IMR-90 (cell line): ENCODE results near the gene PCSK5. TPM values are rescaled to one million over a fixed set of nuclear protein-coding genes. Genes with fewer than 3 reads are reported as not detected.

Experiments
- ATAC-seq: fragments of 200-7000 bp; cut with Tn5 transposase; 2 replicates; pipeline ENCODE4 v1.9.1; 2020; ENCODE audit warnings: low read depth, mild to moderate bottlenecking, moderate library complexity
- BruUV-seq: library from RNA; stranded (reverse); fragments of 400-500 nt; replicated peaks from 2 replicates; lab custom pipeline; 2021; lab: Mats Ljungman, UMichigan
- CTCF ChIA-PET: fragments of 300-600 bp; formaldehyde crosslinking; extraction: SDS; loops from one replicate; lab custom pipeline; 2021; ENCODE audit warnings: antibody characterized with exemption; lab: Yijun Ruan, JAX
- POLR2A ChIA-PET: fragments of 300-600 bp; sonication (Branson Sonifier 250); formaldehyde crosslinking; loops from one replicate; lab custom pipeline; 2022; ENCODE audit warnings: antibody characterized with exemption; ENCODE audit not compliant: unreplicated experiment; lab: Charles Lee
- DNase-seq: peaks from one replicate; pipeline ENCODE4 v3.0.0; 2013
- H2AFZ ChIP-seq: replicated peaks from 2 replicates; pipeline ENCODE3; 2013; ENCODE audit warnings: low read length, mild to moderate bottlenecking; ENCODE audit not compliant: poor library complexity
- H2AK5ac ChIP-seq: 2 replicates; pipeline ENCODE4 v1.6.1; 2013; ENCODE audit warnings: low read depth, low read length, inconsistent platforms
- H2AK9ac ChIP-seq: replicated peaks from 2 replicates; pipeline ENCODE3; 2013; ENCODE audit warnings: mild to moderate bottlenecking, low read depth, low read length, moderate library complexity; ENCODE audit not compliant: poor library complexity
- H2BK120ac ChIP-seq: 2 replicates; pipeline ENCODE4 v1.6.1; 2013; ENCODE audit warnings: low read depth, low read length, inconsistent platforms
- H2BK15ac ChIP-seq: 3 replicates; pipeline ENCODE4 v1.6.1; 2013; ENCODE audit warnings: low read depth, low read length, inconsistent platforms
- H2BK20ac ChIP-seq: 2 replicates; pipeline ENCODE4 v1.6.1; 2013; ENCODE audit warnings: low read depth, mild to moderate bottlenecking, inconsistent platforms, low read length, moderate library complexity
- H2BK5ac ChIP-seq: 2 replicates; pipeline ENCODE4 v1.6.1; 2013; ENCODE audit warnings: mild to moderate bottlenecking, low read depth, low read length, inconsistent platforms; ENCODE audit not compliant: poor library complexity, severe bottlenecking
- H3K14ac ChIP-seq: replicated peaks from 2 replicates; pipeline ENCODE4 v1.6.1; 2013; ENCODE audit warnings: low read depth, low read length, inconsistent platforms
- H3K18ac ChIP-seq: 2 replicates; pipeline ENCODE4 v1.6.1; 2013; ENCODE audit warnings: low read depth, low read length, control low read depth
- H3K23ac ChIP-seq: 2 replicates; pipeline ENCODE4 v1.6.1; 2013; ENCODE audit warnings: low read depth, low read length, inconsistent platforms
- H3K27ac ChIP-seq: 2 replicates; pipeline ENCODE4 v1.5.1; 2013; ENCODE audit warnings: mild to moderate bottlenecking, control low read depth, low read length; ENCODE audit not compliant: insufficient read depth
- H3K27me3 ChIP-seq: 2 replicates; pipeline ENCODE4 v1.6.1; 2013; ENCODE audit warnings: low read length; ENCODE audit not compliant: control insufficient read depth, insufficient read depth
- H3K36me3 ChIP-seq: 2 replicates; pipeline ENCODE4 v1.6.1; 2013; ENCODE audit warnings: low read length, mixed read lengths; ENCODE audit not compliant: control insufficient read depth, insufficient read depth
- H3K4ac ChIP-seq: 2 replicates; pipeline ENCODE4 v1.6.1; 2013; ENCODE audit warnings: low read depth, low read length, inconsistent platforms
- H3K4me1 ChIP-seq: 2 replicates; pipeline ENCODE4 v1.6.1; 2013; ENCODE audit warnings: low read length, mixed read lengths; ENCODE audit not compliant: control insufficient read depth, insufficient read depth
- H3K4me2 ChIP-seq: 2 replicates; pipeline ENCODE4 v1.6.1; 2013; ENCODE audit warnings: low read depth, mild to moderate bottlenecking, control low read depth, low read length, moderate library complexity
- H3K4me3 ChIP-seq: 2 replicates; pipeline ENCODE4 v1.5.1; 2013; ENCODE audit warnings: low read depth, mild to moderate bottlenecking, control low read depth, low read length, moderate library complexity; ENCODE audit not compliant: insufficient read depth
- H3K56ac ChIP-seq: 2 replicates; pipeline ENCODE4 v1.6.1; 2013; ENCODE audit warnings: low read length, inconsistent platforms; ENCODE audit not compliant: insufficient read depth; ENCODE audit errors: extremely low read depth
- H3K79me1 ChIP-seq, 2 experiments: 2 replicates each; pipeline ENCODE4 v1.6.1; 2013; ENCODE audit warnings: low read length in 2 of 2, inconsistent platforms in 1 of 2, low read depth in 1 of 2
- H3K9ac ChIP-seq: 2 replicates; pipeline ENCODE4 v1.6.1; 2013; ENCODE audit warnings: low read depth, low read length, control low read depth
- H3K9me1 ChIP-seq: 2 replicates; pipeline ENCODE4 v1.6.1; 2013; ENCODE audit warnings: low read length, inconsistent platforms; ENCODE audit not compliant: insufficient read depth
- H3K9me3 ChIP-seq: 2 replicates; pipeline ENCODE4 v1.6.1; 2013; ENCODE audit warnings: low read length; ENCODE audit not compliant: control insufficient read depth, insufficient read depth
- H4K20me1 ChIP-seq: 2 replicates; pipeline ENCODE4 v1.6.1; 2013; ENCODE audit warnings: low read length, inconsistent platforms; ENCODE audit not compliant: insufficient read depth
- H4K5ac ChIP-seq: 2 replicates; pipeline ENCODE4 v1.6.1; 2013; ENCODE audit warnings: mild to moderate bottlenecking, low read depth, low read length, control low read depth
- H4K8ac ChIP-seq, 2 experiments: 2 replicates each; pipeline ENCODE4 v1.6.1; 2013; ENCODE audit warnings: low read depth in 2 of 2, low read length in 2 of 2, control low read depth in 1 of 2, inconsistent platforms in 1 of 2
- H4K91ac ChIP-seq: 2 replicates; pipeline ENCODE4 v1.6.1; 2013; ENCODE audit warnings: low read depth, low read length, inconsistent platforms; ENCODE audit not compliant: insufficient read depth
- BHLHE40 ChIP-seq: fragments of 150-350 bp; IDR thresholded peaks from 2 replicates; pipeline ENCODE4 v1.6.1; 2016; ENCODE audit warnings: mild to moderate bottlenecking, low read depth, low read length
- CEBPB ChIP-seq: IDR thresholded peaks from 2 replicates; pipeline ENCODE4 v1.6.1; 2012; ENCODE audit warnings: low read depth, low read length, improper control_type of control experiment
- CHD1 ChIP-seq: IDR thresholded peaks from 2 replicates; pipeline ENCODE4 v1.6.1; 2012; ENCODE audit warnings: low read depth, low read length, improper control_type of control experiment
- MAZ ChIP-seq: IDR thresholded peaks from 2 replicates; pipeline ENCODE4 v1.6.1; 2012; ENCODE audit warnings: low read depth, mild to moderate bottlenecking, low read length, improper control_type of control experiment, moderate library complexity, borderline replicate concordance
- MXI1 ChIP-seq: IDR thresholded peaks from 2 replicates; pipeline ENCODE4 v1.6.1; 2012; ENCODE audit warnings: low read depth, mild to moderate bottlenecking, low read length, moderate library complexity, borderline replicate concordance
- NFE2L2 ChIP-seq: fragments of 150-350 bp; IDR thresholded peaks from 2 replicates; pipeline ENCODE4 v1.6.1; 2016; ENCODE audit warnings: low read depth, mild to moderate bottlenecking, low read length
- POLR2A ChIP-seq: IDR thresholded peaks from 2 replicates; pipeline ENCODE4 v1.6.1; 2012; ENCODE audit warnings: mild to moderate bottlenecking, low read depth, low read length
- RAD21 ChIP-seq: IDR thresholded peaks from 2 replicates; pipeline ENCODE4 v1.6.1; 2012; ENCODE audit warnings: low read length, improper control_type of control experiment
- RCOR1 ChIP-seq: IDR thresholded peaks from 2 replicates; pipeline ENCODE4 v1.6.1; 2012; ENCODE audit warnings: mild to moderate bottlenecking, low read length, improper control_type of control experiment; ENCODE audit not compliant: insufficient replicate concordance
- RFX5 ChIP-seq: IDR thresholded peaks from 2 replicates; pipeline ENCODE4 v1.8.0; 2012; ENCODE audit warnings: low read depth, mild to moderate bottlenecking, low read length, moderate library complexity
- SMC3 ChIP-seq: fragments of 150-350 bp; IDR thresholded peaks from 2 replicates; pipeline ENCODE4 v1.6.1; 2016; ENCODE audit warnings: low read depth, mild to moderate bottlenecking, antibody characterized with exemption, low read length, moderate library complexity
- WGBS, 2 experiments: methylation state at CpG; one replicate each; pipeline versions ENCODE4 v1.1.5 to v1.1.7; 2013; ENCODE audit warnings: missing lambda C conversion rate in 2 of 2; ENCODE audit not compliant: insufficient read length in 1 of 2; ENCODE audit errors: extremely low coverage in 2 of 2; 5-methylcytosine and 5-hydroxymethylcytosine counted together
- dilution Hi-C: fragments of 300-500 bp; cut with HindIII; formaldehyde crosslinking; loops from one replicate; pipeline ENCODE4 v1.14.3; 2018; ENCODE audit warnings: low sequenced_read_pairs; ENCODE audit not compliant: unreplicated experiment
- in situ Hi-C: fragments of 300-500 bp; cut with MboI; formaldehyde crosslinking; loops from 3 replicates; pipeline ENCODE4 v1.14.3; 2019; ENCODE audit warnings: low sequenced_read_pairs, inconsistent platforms, mixed read lengths
- intact Hi-C: fragments of 100-400 bp; cut with micrococcal nuclease; formaldehyde crosslinking; loops from 2 replicates; pipeline ENCODE4 v1.10.0; 2022
- polyA plus RNA-seq, 3 experiments: library from polyadenylated mRNA; depleted of rRNA; stranded (reverse); fragments of >200 nt; gene quantifications; 2 replicates each; pipeline ENCODE4 v1.2.3, GENCODE V29; 2012; ENCODE audit warnings: low replicate concordance in 1 of 3
- total RNA-seq: library from RNA; depleted of rRNA; stranded (reverse); fragments of >200 nt; gene quantifications from 2 replicates; pipeline ENCODE4 v1.2.3, GENCODE V29; 2012
- TF ChIP-seq, protein P1 (sequence below): fragments of 150-350 bp; IDR thresholded peaks from 2 replicates; pipeline ENCODE4 v1.6.1; 2017; ENCODE audit warnings: mild to moderate bottlenecking, antibody characterized with exemption, low read length, low read depth
- TF ChIP-seq, protein P2 (sequence below): fragments of 150-350 bp; IDR thresholded peaks from 2 replicates; pipeline ENCODE4 v1.6.1; 2016; ENCODE audit warnings: low read depth, mild to moderate bottlenecking, low read length, moderate library complexity, borderline replicate concordance

Gene PCSK5
- total and polyA plus RNA-seq, 2 of the 4 experiments (the other 2 are of a cell fraction) = 1.5 to 3.0 TPM

DNA sequence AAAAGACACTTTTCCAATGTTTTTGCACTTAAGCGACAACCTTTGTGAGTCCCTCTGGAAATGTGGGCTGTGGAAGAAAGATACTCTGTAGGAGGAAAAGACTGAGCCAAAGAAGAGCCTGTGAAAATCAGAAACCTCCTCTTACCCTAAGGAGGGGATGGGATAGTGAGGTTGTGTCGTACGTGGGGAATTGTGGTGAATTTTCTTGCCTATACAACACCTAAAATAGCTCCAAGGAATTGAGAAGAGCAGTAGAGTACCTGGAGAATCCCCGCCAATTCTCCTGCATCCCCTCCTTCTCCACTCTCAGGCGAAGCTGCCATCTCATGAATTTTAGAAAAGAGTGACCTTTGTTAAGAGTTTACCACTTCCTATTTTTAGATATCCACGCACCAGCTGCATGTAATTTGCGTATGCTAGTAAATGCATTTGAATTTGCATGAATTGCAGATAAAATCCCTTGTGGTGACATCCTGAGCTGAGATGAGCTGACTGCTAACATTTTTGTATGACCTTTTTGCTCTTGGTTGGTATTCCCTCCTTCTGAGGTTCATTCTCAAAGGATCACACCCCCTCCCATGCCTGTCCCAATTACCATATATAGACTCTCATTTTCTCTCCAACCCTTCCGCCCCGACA is 147.2 kb downstream of the PCSK5 start:
- no peak for DNase-seq
- no peaks in the 10 kb centered on the region for H3K9me3 ChIP-seq
- CTCF ChIA-PET = no interaction called here
- dilution Hi-C loops (no loop called here), in situ Hi-C loops (no loop called here), intact Hi-C loops (no loop called here)
- H2BK15ac ChIP-seq = no peak overlapping the region
- H2BK120ac ChIP-seq = no peak overlapping the region
- POLR2A ChIA-PET = no interaction called here
- no peaks in the 10 kb centered on the region for H3K79me1 ChIP-seq
- no peak overlapping the region for H3K27ac ChIP-seq
- TF ChIP-seq SMC3 (no peak), BHLHE40 (no peak), RFX5 (no peak), RAD21 (no peak), CHD1 (no peak), CEBPB (no peak), POLR2A (no peak), MXI1 (no peak), NFE2L2 (no peak), RCOR1 (no peak), MAZ (no peak)
- TF ChIP-seq, protein P1, sequence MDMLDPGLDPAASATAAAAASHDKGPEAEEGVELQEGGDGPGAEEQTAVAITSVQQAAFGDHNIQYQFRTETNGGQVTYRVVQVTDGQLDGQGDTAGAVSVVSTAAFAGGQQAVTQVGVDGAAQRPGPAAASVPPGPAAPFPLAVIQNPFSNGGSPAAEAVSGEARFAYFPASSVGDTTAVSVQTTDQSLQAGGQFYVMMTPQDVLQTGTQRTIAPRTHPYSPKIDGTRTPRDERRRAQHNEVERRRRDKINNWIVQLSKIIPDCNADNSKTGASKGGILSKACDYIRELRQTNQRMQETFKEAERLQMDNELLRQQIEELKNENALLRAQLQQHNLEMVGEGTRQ = no peak
- TF ChIP-seq, protein P2, sequence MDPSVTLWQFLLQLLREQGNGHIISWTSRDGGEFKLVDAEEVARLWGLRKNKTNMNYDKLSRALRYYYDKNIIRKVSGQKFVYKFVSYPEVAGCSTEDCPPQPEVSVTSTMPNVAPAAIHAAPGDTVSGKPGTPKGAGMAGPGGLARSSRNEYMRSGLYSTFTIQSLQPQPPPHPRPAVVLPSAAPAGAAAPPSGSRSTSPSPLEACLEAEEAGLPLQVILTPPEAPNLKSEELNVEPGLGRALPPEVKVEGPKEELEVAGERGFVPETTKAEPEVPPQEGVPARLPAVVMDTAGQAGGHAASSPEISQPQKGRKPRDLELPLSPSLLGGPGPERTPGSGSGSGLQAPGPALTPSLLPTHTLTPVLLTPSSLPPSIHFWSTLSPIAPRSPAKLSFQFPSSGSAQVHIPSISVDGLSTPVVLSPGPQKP = no peak
- H3K4ac ChIP-seq = no peak overlapping the region
- H4K5ac ChIP-seq = no peak overlapping the region
- no peak overlapping the region for H2BK20ac ChIP-seq
- no peak overlapping the region for H3K14ac ChIP-seq
- no peaks in the 10 kb centered on the region for H3K27me3 ChIP-seq
- H4K20me1 ChIP-seq = no peaks in the 10 kb centered on the region
- H4K91ac ChIP-seq = no peak overlapping the region
- H3K36me3 ChIP-seq = peaks cover 2% of the 10 kb centered on the region
- no peaks in the 10 kb centered on the region for H3K9me1 ChIP-seq
- no peak overlapping the region for H2AFZ ChIP-seq
- no peak overlapping the region for H2AK9ac ChIP-seq
- ATAC-seq = no peak
- no peak overlapping the region for H3K23ac ChIP-seq
- H3K56ac ChIP-seq = no peak overlapping the region
- no CpG with 5 or more reads among the region's 9 CpGs for WGBS, 2 experiments
- H3K4me3 ChIP-seq = no peak overlapping the region
- no peak overlapping the region for H2AK5ac ChIP-seq
- no peaks in the 10 kb centered on the region for H3K4me1 ChIP-seq
- no peak overlapping the region for H3K9ac ChIP-seq
- H3K18ac ChIP-seq = no peak overlapping the region
- H4K8ac ChIP-seq = no peak overlapping the region
- no peak overlapping the region for H3K4me2 ChIP-seq
- BruUV-seq = no TSS peak
- H2BK5ac ChIP-seq = no peak overlapping the region
